HCT116 (cell line): Measurements from ENCODE around the gene MED27. TPM values are rescaled to one million over a fixed set of nuclear protein-coding genes. Genes with fewer than 3 reads are reported as not detected.

Experiments
- ATAC-seq: fragments of 200-7000 bp; cut with Tn5 transposase; 2 replicates; pipeline ENCODE4 v1.9.1; 2020; ENCODE audit warnings: mild to moderate bottlenecking, moderate library complexity
- BruUV-seq: library from RNA; stranded (reverse); fragments of 400-500 nt; replicated peaks from 2 replicates; lab custom pipeline; 2021; lab: Mats Ljungman, UMichigan
- CTCF ChIA-PET: fragments of 300-600 bp; sonication (Branson Sonifier 250); formaldehyde crosslinking; loops from one replicate; lab custom pipeline; 2021; ENCODE audit warnings: antibody characterized with exemption; lab: Charles Lee
- POLR2A ChIA-PET: fragments of 300-600, 350-600 bp; sonication (Branson Sonifier 250); formaldehyde crosslinking; loops from one replicate; lab custom pipeline; 2021; ENCODE audit warnings: antibody characterized with exemption; lab: Charles Lee
- RAD21 ChIA-PET, 2 experiments: fragments of 300-600 bp; sonication (Branson Sonifier 250); formaldehyde crosslinking; loops; one replicate each; lab custom pipeline; 2023; ENCODE audit warnings: low total read pairs in 2 of 2; ENCODE audit not compliant: uncharacterized antibody in 2 of 2, unreplicated experiment in 2 of 2, low non-redundant PET in 1 of 2; lab: Charles Lee
- DNase-seq: peaks from one replicate; pipeline ENCODE4 v3.0.0-alpha.2; 2010; ENCODE audit warnings: low read depth, low spot score
- H2AFZ ChIP-seq: fragments of 200-600 bp; shearing (Covaris generic), sonication (generic); 2 replicates; pipeline ENCODE4 v1.6.1; 2017; ENCODE audit warnings: low read depth, mixed run types, mixed read lengths, antibody characterized with exemption, low read length; ENCODE audit not compliant: poor library complexity, severe bottlenecking
- H3K27ac ChIP-seq: 2 replicates; pipeline ENCODE4 v1.5.1; 2012; ENCODE audit warnings: low read depth, low read length
- H3K27me3 ChIP-seq: fragments of 200-600 bp; sonication (generic); 2 replicates; pipeline ENCODE4 v1.6.1; 2016; ENCODE audit warnings: mixed run types, low read length, mixed read lengths; ENCODE audit not compliant: insufficient read depth
- H3K36me3 ChIP-seq, 2 experiments: fragments of 200-500 bp in 1 of 2; fragments of 200-600 bp in 1 of 2; sonication (Bioruptor generic) in 1 of 2; sonication (generic) in 1 of 2; 2 replicates each; pipeline versions ENCODE4 v1.5.1 to v1.6.1; 2014 to 2016; ENCODE audit warnings: low read length in 2 of 2, inconsistent platforms in 1 of 2, mixed read lengths in 1 of 2, mixed run types in 1 of 2; ENCODE audit not compliant: insufficient read depth in 2 of 2, control insufficient read depth in 1 of 2
- H3K4me1 ChIP-seq, 2 experiments: fragments of 200-600 bp in 1 of 2; sonication (generic) in 1 of 2; 2 replicates each; pipeline versions ENCODE4 v1.5.1 to v1.6.1; 2012 to 2017; ENCODE audit warnings: low read length in 2 of 2, inconsistent platforms in 1 of 2, mild to moderate bottlenecking in 1 of 2, mixed read lengths in 1 of 2, mixed run types in 1 of 2, moderate library complexity in 1 of 2; ENCODE audit not compliant: insufficient read depth in 2 of 2, control insufficient read depth in 1 of 2
- H3K4me2 ChIP-seq: fragments of 200-600 bp; sonication (generic); 2 replicates; pipeline ENCODE4 v1.6.1; 2017; ENCODE audit warnings: mixed run types, low read length, mixed read lengths
- H3K4me3 ChIP-seq, 2 experiments: fragments of 200-600 bp in 1 of 2; sonication (generic) in 1 of 2; replicated peaks in 1 of 2; 2 replicates each; pipeline ENCODE4 v1.5.1; 2011 to 2016; ENCODE audit warnings: low read length in 2 of 2, control low read depth in 1 of 2, low read depth in 1 of 2, mild to moderate bottlenecking in 1 of 2, mixed read lengths in 1 of 2, mixed run types in 1 of 2
- H3K79me2 ChIP-seq: fragments of 200-600 bp; sonication (generic); 2 replicates; pipeline ENCODE4 v1.6.1; 2017; ENCODE audit warnings: mild to moderate bottlenecking, mixed run types, low read length, moderate library complexity, mixed read lengths; ENCODE audit not compliant: insufficient read depth
- H3K9ac ChIP-seq: fragments of 200-600 bp; sonication (generic); 2 replicates; pipeline ENCODE4 v1.6.1; 2016; ENCODE audit warnings: low read length, mixed read lengths
- H3K9me2 ChIP-seq: fragments of 200-600 bp; sonication (generic), shearing (Covaris generic); 2 replicates; pipeline ENCODE4 v1.6.1; 2017; ENCODE audit warnings: mixed run types, mild to moderate bottlenecking, moderate library complexity; ENCODE audit not compliant: insufficient read depth
- H3K9me3 ChIP-seq, 2 experiments: fragments of 200-500 bp in 1 of 2; fragments of 200-600 bp in 1 of 2; sonication (Bioruptor generic) in 1 of 2; sonication (generic) in 1 of 2; 2 replicates each; pipeline ENCODE4 v1.6.1; 2014 to 2017; ENCODE audit warnings: low read length in 2 of 2, mixed read lengths in 2 of 2, inconsistent platforms in 1 of 2, low read depth in 1 of 2, mild to moderate bottlenecking in 1 of 2, mixed run types in 1 of 2, moderate library complexity in 1 of 2; ENCODE audit not compliant: control insufficient read depth in 1 of 2, insufficient read depth in 1 of 2
- H4K20me1 ChIP-seq: fragments of 200-600 bp; sonication (generic), shearing (Covaris generic); 2 replicates; pipeline ENCODE4 v1.6.1; 2017; ENCODE audit warnings: mixed run types, mild to moderate bottlenecking, moderate library complexity; ENCODE audit not compliant: insufficient read depth
- CBX3 ChIP-seq: IDR thresholded peaks from 2 replicates; pipeline ENCODE4 v1.6.1; 2012; ENCODE audit warnings: low read depth
- EGR1 ChIP-seq: IDR thresholded peaks from 2 replicates; pipeline ENCODE4 v1.6.1; 2012; ENCODE audit warnings: low read depth
- ELF1 ChIP-seq: IDR thresholded peaks from 2 replicates; pipeline ENCODE4 v1.6.1; 2012; ENCODE audit warnings: low read depth, borderline replicate concordance
- EZH2 ChIP-seq: fragments of 200-600 bp; sonication (generic); IDR thresholded peaks from 2 replicates; pipeline ENCODE4 v1.6.1; 2017; ENCODE audit warnings: antibody characterized with exemption, mixed run types
- MAX ChIP-seq: IDR thresholded peaks from 2 replicates; pipeline ENCODE4 v1.6.1; 2012
- POLR2A ChIP-seq: IDR thresholded peaks from 2 replicates; pipeline ENCODE4 v1.7.0; 2011; ENCODE audit warnings: borderline replicate concordance; ENCODE audit not compliant: insufficient read depth, insufficient read length; ENCODE audit errors: extremely low read depth
- ZNF274 ChIP-seq: fragments of 200-500 bp; sonication (Bioruptor generic); IDR thresholded peaks from 2 replicates; pipeline ENCODE4 v1.6.1; 2014; ENCODE audit warnings: mild to moderate bottlenecking, low read depth, low read length, inconsistent platforms
- intact Hi-C: fragments of 100-400 bp; cut with micrococcal nuclease; formaldehyde crosslinking; loops from 2 replicates; pipeline ENCODE4 v1.10.0; 2022
- total RNA-seq: library from RNA; stranded (reverse); gene quantifications from one replicate; pipeline ENCODE4 v1.2.1, GENCODE V29; 2021; ENCODE audit not compliant: unreplicated experiment

Gene MED27
- total RNA-seq, 1 experiment from 2014 or later = 26.9 TPM

- Histone ChIP-seq H3K79me2 (peaks cover 35% of the 10 kb centered on the region), H3K4me2 (no peak overlapping the region), H4K20me1 (no peaks in the 10 kb centered on the region; the same call in 1 of the 2 replicates), H3K36me3 (no peaks in the 10 kb centered on the region), H3K4me1 (no peaks in the 10 kb centered on the region), H3K27ac (no peak overlapping the region), H3K9me3 (no peaks in the 10 kb centered on the region), H3K27me3 (no peaks in the 10 kb centered on the region), H3K9me2 (no peaks in the 10 kb centered on the region), H3K9ac (no peak overlapping the region), H2AFZ (no peak overlapping the region), H3K4me3 (no peak overlapping the region)
- TF ChIP-seq CBX3 (no peak), ZNF274 (no peak), MAX (no peak), EGR1 (no peak), POLR2A (no peak), ELF1 (no peak)
- no TSS peak for BruUV-seq
- CTCF ChIA-PET = no interaction called here
- no peak for DNase-seq
- ATAC-seq = no peak
- intact Hi-C loops = no loop called here
- POLR2A ChIA-PET = no interaction called here
- RAD21 ChIA-PET = no interaction called here
Measured at GRCh38 chr9:132055756-132056155, 23.9 kb downstream of the MED27 start.

GRCh38 chr9:132054024-132054423 lies 25.6 kb downstream of the MED27 start:
- Histone ChIP-seq H3K9ac (no peak overlapping the region), H3K4me1 (no peaks in the 10 kb centered on the region), H2AFZ (no peak overlapping the region), H3K9me3 (no peaks in the 10 kb centered on the region), H3K27me3 (no peaks in the 10 kb centered on the region), H3K9me2 (no peaks in the 10 kb centered on the region), H3K79me2 (peaks cover 35% of the 10 kb centered on the region), H4K20me1 (no peaks in the 10 kb centered on the region; the same call in 1 of the 2 replicates), H3K36me3 (no peaks in the 10 kb centered on the region), H3K27ac (no peak overlapping the region), H3K4me2 (no peak overlapping the region), H3K4me3 (no peak overlapping the region)
- no peak for TF ChIP-seq MAX
- no peak for TF ChIP-seq ZNF274
- no peak for TF ChIP-seq EGR1
- TF ChIP-seq EZH2 = no peak
- no TSS peak for BruUV-seq
- ATAC-seq (peak; percentile 59; the same call in 1 of the 2 replicates), DNase-seq (no peak)
- ChIA-PET RAD21 (no interaction called here), POLR2A (no interaction called here), CTCF (no interaction called here)
- intact Hi-C loops = no loop called here
